GM23338 (cell line): Measurements from ENCODE around the gene IL17RB. TPM values are rescaled to one million over a fixed set of nuclear protein-coding genes. Genes with fewer than 3 reads are reported as not detected.

ENCODE experiments used
- ATAC-seq: fragments of 200-7000 bp; cut with Tn5 transposase; 3 replicates; pipeline ENCODE4 v1.9.1; 2020
- DNase-seq: peaks from one replicate; pipeline ENCODE4 v3.0.0-alpha.2; 2015; ENCODE audit warnings: low spot score
- H2AFZ ChIP-seq: fragments of 200-600 bp; sonication (generic); 2 replicates; pipeline ENCODE4 v1.8.0; 2016; ENCODE audit warnings: antibody characterized with exemption, mild to moderate bottlenecking, moderate library complexity
- H3F3A ChIP-seq: fragments of 200-600 bp; sonication (generic); replicated peaks from 2 replicates; pipeline ENCODE4 v1.8.0; 2017; ENCODE audit warnings: antibody characterized with exemption, mixed run types, low read depth
- H3K27ac ChIP-seq: fragments of 200-600 bp; sonication (generic); 2 replicates; pipeline ENCODE4 v1.6.1; 2016; ENCODE audit warnings: low read depth
- H3K27me3 ChIP-seq: fragments of 200-600 bp; sonication (generic); 2 replicates; pipeline ENCODE4 v1.8.0; 2016; ENCODE audit warnings: mild to moderate bottlenecking, mixed run types, moderate library complexity; ENCODE audit not compliant: insufficient read depth
- H3K36me3 ChIP-seq: fragments of 200-600 bp; sonication (generic); 2 replicates; pipeline ENCODE4 v1.8.0; 2016; ENCODE audit warnings: mild to moderate bottlenecking; ENCODE audit not compliant: insufficient read depth
- H3K4me1 ChIP-seq: fragments of 200-600 bp; sonication (generic); 2 replicates; pipeline ENCODE4 v1.8.0; 2016; ENCODE audit warnings: mild to moderate bottlenecking, moderate library complexity; ENCODE audit not compliant: insufficient read depth
- H3K4me2 ChIP-seq: fragments of 200-600 bp; sonication (generic); 2 replicates; pipeline ENCODE4 v1.7.1; 2017; ENCODE audit warnings: mixed run types
- H3K4me3 ChIP-seq: fragments of 200-600 bp; sonication (generic); 2 replicates; pipeline ENCODE4 v1.6.1; 2016; ENCODE audit warnings: mixed run types
- H3K79me2 ChIP-seq: fragments of 200-600 bp; sonication (generic); replicated peaks from 2 replicates; pipeline ENCODE4 v1.8.0; 2017; ENCODE audit warnings: mild to moderate bottlenecking; ENCODE audit not compliant: insufficient read depth
- H3K9me2 ChIP-seq: fragments of 200-600 bp; sonication (generic); 2 replicates; pipeline ENCODE4 v1.8.0; 2017; ENCODE audit not compliant: insufficient read depth
- H4K20me1 ChIP-seq: fragments of 200-600 bp; sonication (generic); replicated peaks from 2 replicates; pipeline ENCODE4 v1.8.0; 2017; ENCODE audit warnings: mild to moderate bottlenecking; ENCODE audit not compliant: insufficient read depth
- H3K27ac Mint-ChIP-seq: 2 replicates; pipeline ENCODE4 v1.8.0; 2020; ENCODE audit warnings: inconsistent platforms, mild to moderate bottlenecking, moderate library complexity, mixed read lengths
- H3K27me3 Mint-ChIP-seq: 3 replicates; pipeline ENCODE4 v1.8.0; 2022; ENCODE audit warnings: low read depth, mild to moderate bottlenecking, moderate library complexity, mixed read lengths, inconsistent platforms; ENCODE audit not compliant: insufficient read depth, poor library complexity
- H3K36me3 Mint-ChIP-seq: 3 replicates; pipeline ENCODE4 v1.8.0; 2021; ENCODE audit warnings: low read depth, mild to moderate bottlenecking, inconsistent platforms, moderate library complexity, mixed read lengths
- H3K4me1 Mint-ChIP-seq: 3 replicates; pipeline ENCODE4 v1.8.0; 2020; ENCODE audit warnings: mild to moderate bottlenecking, inconsistent platforms, mixed read lengths
- H3K4me3 Mint-ChIP-seq: 3 replicates; pipeline ENCODE4 v1.8.0; 2021; ENCODE audit warnings: moderate library complexity, mild to moderate bottlenecking, inconsistent platforms, mixed read lengths
- H3K9me3 Mint-ChIP-seq: 3 replicates; pipeline ENCODE4 v1.8.0; 2020; ENCODE audit warnings: moderate library complexity, mild to moderate bottlenecking, inconsistent platforms, mixed read lengths
- CREB1 ChIP-seq: fragments of 250-450 bp; sonication (Bioruptor Pico); IDR thresholded peaks from 2 replicates; pipeline ENCODE4 v1.5.0; 2020; ENCODE audit warnings: low read depth, mild to moderate bottlenecking, moderate library complexity
- EZH2 ChIP-seq: fragments of 200-600 bp; sonication (generic); IDR thresholded peaks from one replicate; pipeline ENCODE4 v1.8.0; 2017; ENCODE audit warnings: antibody characterized with exemption, mild to moderate bottlenecking, low read depth; ENCODE audit not compliant: unreplicated experiment
- EZH2phosphoT487 ChIP-seq: fragments of 200-600 bp; sonication (generic); IDR thresholded peaks from one replicate; pipeline ENCODE4 v1.8.1; 2018; ENCODE audit warnings: antibody characterized with exemption; ENCODE audit not compliant: unreplicated experiment
- JUNB ChIP-seq: IDR thresholded peaks from one replicate; pipeline ENCODE4 v1.6.1; 2016; ENCODE audit warnings: antibody characterized with exemption; ENCODE audit not compliant: unreplicated experiment
- NANOG ChIP-seq: IDR thresholded peaks from 2 replicates; pipeline ENCODE4 v1.6.1; 2016; ENCODE audit warnings: antibody characterized with exemption, borderline replicate concordance
- POLR2AphosphoS5 ChIP-seq: IDR thresholded peaks from 2 replicates; pipeline ENCODE4 v1.6.1; 2016; ENCODE audit warnings: antibody characterized with exemption, low read depth
- REST ChIP-seq: IDR thresholded peaks from one replicate; pipeline ENCODE4 v1.6.1; 2018; ENCODE audit warnings: antibody characterized with exemption; ENCODE audit not compliant: unreplicated experiment
- STAT1 ChIP-seq: IDR thresholded peaks from one replicate; pipeline ENCODE4 v1.6.1; 2016; ENCODE audit warnings: antibody characterized with exemption; ENCODE audit not compliant: unreplicated experiment
- ZNF114 ChIP-seq: fragments of 250-450 bp; sonication (Bioruptor Pico); IDR thresholded peaks from 2 replicates; pipeline ENCODE4 v1.5.0; 2020; ENCODE audit warnings: mild to moderate bottlenecking, moderate library complexity
- ZNF331 ChIP-seq: fragments of 250-450 bp; sonication (Bioruptor Pico); IDR thresholded peaks from 2 replicates; pipeline ENCODE4 v1.5.0; 2020; ENCODE audit warnings: low read depth, mild to moderate bottlenecking, moderate library complexity
- polyA plus RNA-seq: library from polyadenylated mRNA; unstranded; fragments of >200 nt; fragmentation: Nextera tagmentation; extraction: Ambion mirVana; gene quantifications from 2 replicates; pipeline ENCODE4 v1.2.1, GENCODE V29; 2016
- total RNA-seq: library from RNA; depleted of rRNA; stranded (reverse); fragments of >200 nt; shearing (Covaris generic); gene quantifications from 2 replicates; pipeline ENCODE4 v1.2.3, GENCODE V29; 2014
- TF ChIP-seq, protein P1 (sequence below): IDR thresholded peaks from 2 replicates; pipeline ENCODE4 v1.6.1; 2016; ENCODE audit warnings: antibody characterized with exemption
- TF ChIP-seq, protein P2 (sequence below), 2 experiments: fragments of 200-600 bp in 1 of 2; sonication (generic) in 1 of 2; conservative IDR thresholded peaks; 2 replicates each; pipeline versions ENCODE4 v1.5.1 to v1.6.1; 2016 to 2017; ENCODE audit warnings: antibody characterized with exemption in 2 of 2, low read depth in 2 of 2, mild to moderate bottlenecking in 2 of 2, moderate library complexity in 1 of 2
- TF ChIP-seq, protein P3 (sequence below): fragments of 250-450 bp; sonication (Bioruptor Pico); IDR thresholded peaks from 2 replicates; pipeline ENCODE4 v1.5.0; 2020; ENCODE audit warnings: mild to moderate bottlenecking, moderate library complexity

The IL17RB gene
- total and polyA plus RNA-seq, 2 experiments from 2014 or later = 5.7 to 6.9 TPM

DNA sequence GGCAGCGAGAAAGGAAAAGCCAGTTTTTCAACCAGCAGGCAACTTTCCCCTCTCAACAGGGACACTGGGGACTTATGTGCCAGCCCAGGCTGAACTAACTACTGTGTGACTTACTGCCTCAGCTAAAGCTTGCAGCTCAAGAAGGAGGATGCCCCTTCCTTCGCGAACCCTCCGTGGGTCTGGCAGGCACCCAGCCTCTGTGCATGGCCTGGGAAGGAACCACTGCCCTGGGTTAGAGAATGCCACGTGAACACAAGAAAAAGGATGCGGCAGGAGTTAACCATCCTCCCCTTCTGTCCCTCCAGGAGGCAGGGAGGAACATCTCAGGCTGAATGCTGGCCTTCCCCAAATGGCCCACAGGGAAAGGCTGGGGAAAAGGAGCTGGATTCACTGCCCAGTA, 29.2 kb upstream of the IL17RB start:
- no peak overlapping the region for H3K4me3 Mint-ChIP-seq
- no peaks in the 10 kb centered on the region for H3K4me1 ChIP-seq
- peaks cover 2% of the 10 kb centered on the region for H3K27me3 Mint-ChIP-seq
- H3K9me3 Mint-ChIP-seq = no peaks in the 10 kb centered on the region
- H3K4me1 Mint-ChIP-seq = no peaks in the 10 kb centered on the region
- peaks cover 12% of the 10 kb centered on the region; the same call in 1 of the 3 replicates for H3K36me3 Mint-ChIP-seq
- ATAC-seq (no peak), DNase-seq (no peak)
- H4K20me1 ChIP-seq = no peaks in the 10 kb centered on the region
- H3K27ac Mint-ChIP-seq = no peak overlapping the region
- H3K27me3 ChIP-seq = no peaks in the 10 kb centered on the region
- H3K9me2 ChIP-seq = no peaks in the 10 kb centered on the region
- no peaks in the 10 kb centered on the region for H3K79me2 ChIP-seq
- no peak overlapping the region for H3K4me2 ChIP-seq
- H2AFZ ChIP-seq = no peak overlapping the region
- no peak overlapping the region for H3K27ac ChIP-seq
- no peaks in the 10 kb centered on the region; the same call in 1 of the 2 replicates for H3K36me3 ChIP-seq
- no peaks in the 10 kb centered on the region for H3F3A ChIP-seq
- H3K4me3 ChIP-seq = no peak overlapping the region
- no peak for TF ChIP-seq JUNB
- no peak for TF ChIP-seq NANOG
- TF ChIP-seq EZH2 = no peak
- TF ChIP-seq, protein P1, sequence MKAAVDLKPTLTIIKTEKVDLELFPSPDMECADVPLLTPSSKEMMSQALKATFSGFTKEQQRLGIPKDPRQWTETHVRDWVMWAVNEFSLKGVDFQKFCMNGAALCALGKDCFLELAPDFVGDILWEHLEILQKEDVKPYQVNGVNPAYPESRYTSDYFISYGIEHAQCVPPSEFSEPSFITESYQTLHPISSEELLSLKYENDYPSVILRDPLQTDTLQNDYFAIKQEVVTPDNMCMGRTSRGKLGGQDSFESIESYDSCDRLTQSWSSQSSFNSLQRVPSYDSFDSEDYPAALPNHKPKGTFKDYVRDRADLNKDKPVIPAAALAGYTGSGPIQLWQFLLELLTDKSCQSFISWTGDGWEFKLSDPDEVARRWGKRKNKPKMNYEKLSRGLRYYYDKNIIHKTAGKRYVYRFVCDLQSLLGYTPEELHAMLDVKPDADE = no peak
- no peak for TF ChIP-seq ZNF114
- TF ChIP-seq REST = no peak
- no peak for TF ChIP-seq ZNF331 (CRISPR knock-in tag)
- TF ChIP-seq, protein P2, sequence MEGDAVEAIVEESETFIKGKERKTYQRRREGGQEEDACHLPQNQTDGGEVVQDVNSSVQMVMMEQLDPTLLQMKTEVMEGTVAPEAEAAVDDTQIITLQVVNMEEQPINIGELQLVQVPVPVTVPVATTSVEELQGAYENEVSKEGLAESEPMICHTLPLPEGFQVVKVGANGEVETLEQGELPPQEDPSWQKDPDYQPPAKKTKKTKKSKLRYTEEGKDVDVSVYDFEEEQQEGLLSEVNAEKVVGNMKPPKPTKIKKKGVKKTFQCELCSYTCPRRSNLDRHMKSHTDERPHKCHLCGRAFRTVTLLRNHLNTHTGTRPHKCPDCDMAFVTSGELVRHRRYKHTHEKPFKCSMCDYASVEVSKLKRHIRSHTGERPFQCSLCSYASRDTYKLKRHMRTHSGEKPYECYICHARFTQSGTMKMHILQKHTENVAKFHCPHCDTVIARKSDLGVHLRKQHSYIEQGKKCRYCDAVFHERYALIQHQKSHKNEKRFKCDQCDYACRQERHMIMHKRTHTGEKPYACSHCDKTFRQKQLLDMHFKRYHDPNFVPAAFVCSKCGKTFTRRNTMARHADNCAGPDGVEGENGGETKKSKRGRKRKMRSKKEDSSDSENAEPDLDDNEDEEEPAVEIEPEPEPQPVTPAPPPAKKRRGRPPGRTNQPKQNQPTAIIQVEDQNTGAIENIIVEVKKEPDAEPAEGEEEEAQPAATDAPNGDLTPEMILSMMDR (conservative IDR thresholded peaks at IDR 0.05; ENCODE audit: low read depth in 2 of 2) = no peak
- no peak for TF ChIP-seq STAT1
- no peak for TF ChIP-seq CREB1 (CRISPR knock-in tag)
- TF ChIP-seq, protein P3, sequence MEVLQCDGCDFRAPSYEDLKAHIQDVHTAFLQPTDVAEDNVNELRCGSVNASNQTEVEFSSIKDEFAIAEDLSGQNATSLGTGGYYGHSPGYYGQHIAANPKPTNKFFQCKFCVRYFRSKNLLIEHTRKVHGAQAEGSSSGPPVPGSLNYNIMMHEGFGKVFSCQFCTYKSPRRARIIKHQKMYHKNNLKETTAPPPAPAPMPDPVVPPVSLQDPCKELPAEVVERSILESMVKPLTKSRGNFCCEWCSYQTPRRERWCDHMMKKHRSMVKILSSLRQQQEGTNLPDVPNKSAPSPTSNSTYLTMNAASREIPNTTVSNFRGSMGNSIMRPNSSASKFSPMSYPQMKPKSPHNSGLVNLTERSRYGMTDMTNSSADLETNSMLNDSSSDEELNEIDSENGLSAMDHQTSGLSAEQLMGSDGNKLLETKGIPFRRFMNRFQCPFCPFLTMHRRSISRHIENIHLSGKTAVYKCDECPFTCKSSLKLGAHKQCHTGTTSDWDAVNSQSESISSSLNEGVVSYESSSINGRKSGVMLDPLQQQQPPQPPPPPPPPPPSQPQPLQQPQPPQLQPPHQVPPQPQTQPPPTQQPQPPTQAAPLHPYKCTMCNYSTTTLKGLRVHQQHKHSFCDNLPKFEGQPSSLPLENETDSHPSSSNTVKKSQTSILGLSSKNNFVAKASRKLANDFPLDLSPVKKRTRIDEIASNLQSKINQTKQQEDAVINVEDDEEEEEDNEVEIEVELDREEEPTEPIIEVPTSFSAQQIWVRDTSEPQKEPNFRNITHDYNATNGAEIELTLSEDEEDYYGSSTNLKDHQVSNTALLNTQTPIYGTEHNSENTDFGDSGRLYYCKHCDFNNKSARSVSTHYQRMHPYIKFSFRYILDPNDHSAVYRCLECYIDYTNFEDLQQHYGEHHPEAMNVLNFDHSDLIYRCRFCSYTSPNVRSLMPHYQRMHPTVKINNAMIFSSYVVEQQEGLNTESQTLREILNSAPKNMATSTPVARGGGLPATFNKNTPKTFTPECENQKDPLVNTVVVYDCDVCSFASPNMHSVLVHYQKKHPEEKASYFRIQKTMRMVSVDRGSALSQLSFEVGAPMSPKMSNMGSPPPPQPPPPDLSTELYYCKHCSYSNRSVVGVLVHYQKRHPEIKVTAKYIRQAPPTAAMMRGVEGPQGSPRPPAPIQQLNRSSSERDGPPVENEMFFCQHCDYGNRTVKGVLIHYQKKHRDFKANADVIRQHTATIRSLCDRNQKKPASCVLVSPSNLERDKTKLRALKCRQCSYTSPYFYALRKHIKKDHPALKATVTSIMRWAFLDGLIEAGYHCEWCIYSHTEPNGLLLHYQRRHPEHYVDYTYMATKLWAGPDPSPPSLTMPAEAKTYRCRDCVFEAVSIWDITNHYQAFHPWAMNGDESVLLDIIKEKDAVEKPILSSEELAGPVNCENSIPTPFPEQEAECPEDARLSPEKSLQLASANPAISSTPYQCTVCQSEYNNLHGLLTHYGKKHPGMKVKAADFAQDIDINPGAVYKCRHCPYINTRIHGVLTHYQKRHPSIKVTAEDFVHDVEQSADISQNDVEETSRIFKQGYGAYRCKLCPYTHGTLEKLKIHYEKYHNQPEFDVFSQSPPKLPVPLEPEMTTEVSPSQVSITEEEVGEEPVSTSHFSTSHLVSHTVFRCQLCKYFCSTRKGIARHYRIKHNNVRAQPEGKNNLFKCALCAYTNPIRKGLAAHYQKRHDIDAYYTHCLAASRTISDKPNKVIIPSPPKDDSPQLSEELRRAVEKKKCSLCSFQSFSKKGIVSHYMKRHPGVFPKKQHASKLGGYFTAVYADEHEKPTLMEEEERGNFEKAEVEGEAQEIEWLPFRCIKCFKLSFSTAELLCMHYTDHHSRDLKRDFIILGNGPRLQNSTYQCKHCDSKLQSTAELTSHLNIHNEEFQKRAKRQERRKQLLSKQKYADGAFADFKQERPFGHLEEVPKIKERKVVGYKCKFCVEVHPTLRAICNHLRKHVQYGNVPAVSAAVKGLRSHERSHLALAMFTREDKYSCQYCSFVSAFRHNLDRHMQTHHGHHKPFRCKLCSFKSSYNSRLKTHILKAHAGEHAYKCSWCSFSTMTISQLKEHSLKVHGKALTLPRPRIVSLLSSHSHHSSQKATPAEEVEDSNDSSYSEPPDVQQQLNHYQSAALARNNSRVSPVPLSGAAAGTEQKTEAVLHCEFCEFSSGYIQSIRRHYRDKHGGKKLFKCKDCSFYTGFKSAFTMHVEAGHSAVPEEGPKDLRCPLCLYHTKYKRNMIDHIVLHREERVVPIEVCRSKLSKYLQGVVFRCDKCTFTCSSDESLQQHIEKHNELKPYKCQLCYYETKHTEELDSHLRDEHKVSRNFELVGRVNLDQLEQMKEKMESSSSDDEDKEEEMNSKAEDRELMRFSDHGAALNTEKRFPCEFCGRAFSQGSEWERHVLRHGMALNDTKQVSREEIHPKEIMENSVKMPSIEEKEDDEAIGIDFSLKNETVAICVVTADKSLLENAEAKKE (CRISPR knock-in tag) = no peak
- TF ChIP-seq POLR2AphosphoS5 = no peak
- TF ChIP-seq EZH2phosphoT487 = no peak
